WTC11 (cell line): ENCODE measurements around the gene ZMIZ1. TPM values are rescaled to one million over a fixed set of nuclear protein-coding genes. Genes with fewer than 3 reads are reported as not detected.

Source experiments
- ATAC-seq: fragments of 200-7000 bp; cut with Tn5 transposase; 2 replicates; pipeline ENCODE4 v1.10.0; 2021; ENCODE audit warnings: mild to moderate bottlenecking, moderate library complexity
- CTCF ChIA-PET: fragments of 300-600 bp; sonication (Branson Sonifier 250); formaldehyde crosslinking; loops from one replicate; lab custom pipeline; 2021; ENCODE audit warnings: antibody characterized with exemption; lab: Charles Lee
- POLR2A ChIA-PET: fragments of 350-600 bp; sonication (Branson Sonifier 250); formaldehyde crosslinking; loops from one replicate; lab custom pipeline; 2021; ENCODE audit warnings: antibody characterized with exemption; lab: Charles Lee
- DNase-seq: peaks from one replicate; pipeline ENCODE4 v3.0.0; 2021; ENCODE audit warnings: low spot score
- H3K27ac Mint-ChIP-seq: 2 replicates; pipeline ENCODE4 v1.8.0; 2021; ENCODE audit warnings: mixed read lengths
- H3K27me3 Mint-ChIP-seq: 2 replicates; pipeline ENCODE4 v1.8.0; 2021; ENCODE audit warnings: low read depth, mild to moderate bottlenecking, moderate library complexity, mixed read lengths
- H3K36me3 Mint-ChIP-seq: 2 replicates; pipeline ENCODE4 v1.8.0; 2021; ENCODE audit warnings: mixed read lengths
- H3K4me1 Mint-ChIP-seq: 2 replicates; pipeline ENCODE4 v1.8.0; 2022; ENCODE audit warnings: mixed read lengths
- H3K4me3 Mint-ChIP-seq: 2 replicates; pipeline ENCODE4 v1.8.0; 2021; ENCODE audit warnings: mild to moderate bottlenecking, moderate library complexity, mixed read lengths
- H3K9me3 Mint-ChIP-seq: 2 replicates; pipeline ENCODE4 v1.8.0; 2021; ENCODE audit warnings: mixed read lengths
- E2F1 ChIP-seq: sonication (generic); formaldehyde crosslinking; IDR thresholded peaks from 2 replicates; pipeline ENCODE4 v1.8.0; 2022; ENCODE audit warnings: mild to moderate bottlenecking, missing genetic modification reagents
- EMX1 ChIP-seq: fragments of 250-450 bp; sonication (Bioruptor Pico); IDR thresholded peaks from 2 replicates; pipeline ENCODE4 v1.8.0; 2021; ENCODE audit warnings: mild to moderate bottlenecking
- ESRRA ChIP-seq: sonication (generic); formaldehyde crosslinking; IDR thresholded peaks from 2 replicates; pipeline ENCODE4 v1.8.1; 2022; ENCODE audit warnings: mild to moderate bottlenecking, missing genetic modification reagents, borderline replicate concordance
- FOXJ3 ChIP-seq: sonication (generic); formaldehyde crosslinking; IDR thresholded peaks from 2 replicates; pipeline ENCODE4 v1.9.0; 2021; ENCODE audit warnings: missing genetic modification reagents, mild to moderate bottlenecking, borderline replicate concordance
- GRHL2 ChIP-seq: fragments of 250-450 bp; sonication (Bioruptor Pico); IDR thresholded peaks from 2 replicates; pipeline ENCODE4 v1.8.0; 2022; ENCODE audit warnings: mild to moderate bottlenecking, moderate library complexity; ENCODE audit not compliant: insufficient replicate concordance, severe bottlenecking
- HMGA2 ChIP-seq: fragments of 250-450 bp; sonication (Bioruptor Pico); IDR thresholded peaks from 2 replicates; pipeline ENCODE4 v1.4.0; 2021; ENCODE audit warnings: mild to moderate bottlenecking, moderate library complexity
- JAZF1 ChIP-seq: fragments of 250-450 bp; sonication (Bioruptor Pico); IDR thresholded peaks from 2 replicates; pipeline ENCODE4 v1.9.0; 2021; ENCODE audit warnings: moderate library complexity, mild to moderate bottlenecking, inconsistent platforms
- OVOL2 ChIP-seq: fragments of 250-450 bp; sonication (Bioruptor Pico); IDR thresholded peaks from 2 replicates; pipeline ENCODE4 v1.9.0; 2021; ENCODE audit warnings: mild to moderate bottlenecking, borderline replicate concordance
- SMAD3 ChIP-seq: sonication (generic); formaldehyde crosslinking; IDR thresholded peaks from 2 replicates; pipeline ENCODE4 v1.8.0; 2022; ENCODE audit warnings: missing genetic modification reagents, mild to moderate bottlenecking, borderline replicate concordance
- SMAD4 ChIP-seq: sonication (generic); formaldehyde crosslinking; IDR thresholded peaks from 2 replicates; pipeline ENCODE4 v1.8.0; 2022; ENCODE audit warnings: mild to moderate bottlenecking, missing genetic modification reagents
- SP1 ChIP-seq: sonication (generic); formaldehyde crosslinking; conservative IDR thresholded peaks from 2 replicates; pipeline ENCODE4 v1.8.1; 2022; ENCODE audit warnings: missing genetic modification reagents
- TEAD4 ChIP-seq: sonication (generic); formaldehyde crosslinking; IDR thresholded peaks from 2 replicates; pipeline ENCODE4 v1.8.0; 2022; ENCODE audit warnings: mild to moderate bottlenecking, missing genetic modification reagents
- USF1 ChIP-seq: sonication (generic); formaldehyde crosslinking; IDR thresholded peaks from 2 replicates; pipeline ENCODE4 v1.8.0; 2022; ENCODE audit warnings: mild to moderate bottlenecking, missing genetic modification reagents
- ZNF263 ChIP-seq: sonication (generic); formaldehyde crosslinking; IDR thresholded peaks from 2 replicates; pipeline ENCODE4 v1.8.1; 2022; ENCODE audit warnings: low read depth, mild to moderate bottlenecking, moderate library complexity, missing genetic modification reagents
- ZNF281 ChIP-seq: sonication (generic); formaldehyde crosslinking; IDR thresholded peaks from 2 replicates; pipeline ENCODE4 v1.8.0; 2023; ENCODE audit warnings: mild to moderate bottlenecking, missing genetic modification reagents
- ZNF317 ChIP-seq: sonication (generic); formaldehyde crosslinking; IDR thresholded peaks from 2 replicates; pipeline ENCODE4 v1.8.1; 2023; ENCODE audit warnings: low read depth, mild to moderate bottlenecking, moderate library complexity, missing genetic modification reagents, borderline replicate concordance
- ZNF396 ChIP-seq: fragments of 250-450 bp; sonication (Bioruptor Pico); IDR thresholded peaks from 2 replicates; pipeline ENCODE4 v1.8.0; 2021; ENCODE audit warnings: mild to moderate bottlenecking, moderate library complexity, borderline replicate concordance
- ZNF416 ChIP-seq: fragments of 250-450 bp; sonication (Bioruptor Pico); IDR thresholded peaks from 2 replicates; pipeline ENCODE4 v1.9.0; 2021; ENCODE audit warnings: mild to moderate bottlenecking, inconsistent platforms
- ZNF423 ChIP-seq: fragments of 250-450 bp; sonication (Bioruptor Pico); IDR thresholded peaks from 2 replicates; pipeline ENCODE4 v2.1.2; 2022; ENCODE audit warnings: mild to moderate bottlenecking, moderate library complexity
- ZNF512 ChIP-seq: sonication (generic); formaldehyde crosslinking; IDR thresholded peaks from 2 replicates; pipeline ENCODE4 v1.8.1; 2022; ENCODE audit warnings: missing genetic modification reagents, borderline replicate concordance
- ZNF671 ChIP-seq: fragments of 250-450 bp; sonication (Bioruptor Pico); IDR thresholded peaks from 2 replicates; pipeline ENCODE4 v1.8.0; 2021; ENCODE audit warnings: mild to moderate bottlenecking
- ZSCAN18 ChIP-seq: fragments of 250-450 bp; sonication (Bioruptor Pico); IDR thresholded peaks from 2 replicates; pipeline ENCODE4 v2.1.2; 2022; ENCODE audit warnings: mild to moderate bottlenecking, moderate library complexity
- total RNA-seq: library from RNA; stranded (reverse); gene quantifications from 3 replicates; pipeline ENCODE4 v1.2.3, GENCODE V29; 2021
- TF ChIP-seq, protein P1 (sequence below): sonication (generic); formaldehyde crosslinking; IDR thresholded peaks from 2 replicates; pipeline ENCODE4 v1.8.1; 2023; ENCODE audit warnings: mild to moderate bottlenecking, missing genetic modification reagents, moderate library complexity
- TF ChIP-seq, protein P2 (sequence below): fragments of 250-450 bp; sonication (Bioruptor Pico); IDR thresholded peaks from 2 replicates; pipeline ENCODE4 v1.9.0; 2021; ENCODE audit warnings: mild to moderate bottlenecking

ZMIZ1 gene
- total RNA-seq, 1 experiment from 2014 or later, result 44.4 TPM

DNA sequence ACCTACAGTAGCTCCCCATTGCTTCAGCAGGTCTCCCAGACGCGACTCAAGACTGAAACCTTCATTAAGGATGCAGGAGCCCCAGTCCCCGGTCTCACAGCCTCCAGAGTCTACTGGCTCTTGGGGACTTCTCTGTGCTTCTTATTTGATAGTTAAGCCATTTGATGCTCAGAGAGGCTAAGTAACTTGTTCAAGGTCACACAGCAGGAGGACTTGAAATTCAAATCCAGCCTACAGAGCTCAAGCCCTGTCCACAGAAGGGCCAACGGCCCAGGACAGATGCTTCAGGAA is 21.2 kb upstream of the ZMIZ1 start:
- no peak overlapping the region for H3K4me3 Mint-ChIP-seq
- peaks cover 45% of the 10 kb centered on the region for H3K4me1 Mint-ChIP-seq
- no peak overlapping the region for H3K27ac Mint-ChIP-seq
- CTCF ChIA-PET, result no interaction called here
- POLR2A ChIA-PET, result no interaction called here
- no peaks in the 10 kb centered on the region for H3K36me3 Mint-ChIP-seq
- peaks cover 5% of the 10 kb centered on the region for H3K27me3 Mint-ChIP-seq
- no peak for ATAC-seq
- no peaks in the 10 kb centered on the region for H3K9me3 Mint-ChIP-seq
- no peak for DNase-seq
- no peak for TF ChIP-seq HMGA2 (CRISPR knock-in tag)
- TF ChIP-seq ZSCAN18 (CRISPR knock-in tag), result no peak
- no peak for TF ChIP-seq EMX1
- TF ChIP-seq OVOL2 (CRISPR knock-in tag), result no peak
- no peak for TF ChIP-seq GRHL2 (CRISPR knock-in tag)
- no peak for TF ChIP-seq ZNF423 (CRISPR knock-in tag)
- TF ChIP-seq TEAD4 (CRISPR knock-in tag), result no peak
- no peak for TF ChIP-seq JAZF1
- TF ChIP-seq ZNF396 (CRISPR knock-in tag), result no peak
- TF ChIP-seq SMAD3 (CRISPR knock-in tag), result no peak
- TF ChIP-seq ZNF281 (CRISPR knock-in tag), result no peak
- TF ChIP-seq ZNF416, result no peak
- TF ChIP-seq SMAD4 (CRISPR knock-in tag), result no peak
- no peak for TF ChIP-seq ZNF671 (CRISPR knock-in tag)
- no peak for TF ChIP-seq ZNF317 (CRISPR knock-in tag)

DNA sequence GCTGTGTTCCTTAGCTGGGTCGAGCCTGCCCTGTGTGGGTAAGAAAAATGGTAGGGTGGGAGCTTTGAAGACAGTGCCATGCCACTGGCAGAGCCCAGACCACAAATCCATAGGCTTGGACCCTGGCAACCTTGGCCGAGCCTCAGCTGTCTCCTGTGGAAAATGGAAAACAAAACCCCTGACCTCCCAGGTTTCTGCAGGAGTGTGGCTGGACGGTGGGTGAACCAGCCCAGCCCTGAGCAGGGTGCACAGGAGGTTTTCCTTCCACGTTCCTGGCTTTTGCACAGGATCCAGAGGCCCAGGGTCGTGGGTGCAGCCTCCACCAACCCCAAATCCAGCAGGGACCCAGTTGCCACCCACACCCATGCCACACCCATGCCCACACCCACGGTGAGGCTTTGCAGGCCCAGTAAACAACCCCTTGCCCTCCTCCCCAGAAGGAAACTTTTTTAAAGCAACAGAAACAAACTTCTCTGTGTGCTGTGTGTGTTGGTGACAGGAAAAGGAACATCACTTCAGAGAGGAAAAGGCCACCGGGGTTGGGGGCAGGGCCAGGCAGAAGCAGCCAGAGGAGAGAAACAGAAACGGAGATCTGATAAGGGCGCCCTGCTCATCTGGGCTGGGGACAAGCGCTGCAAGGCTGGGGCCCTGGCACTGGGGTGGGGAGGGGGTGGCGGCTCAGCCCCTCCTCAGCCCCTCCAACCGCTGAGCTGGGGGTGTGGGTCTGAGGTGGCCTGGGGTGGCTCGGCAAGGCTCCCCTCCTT is 20.7 kb upstream of the ZMIZ1 start:
- Mint-ChIP-seq H3K4me3 (no peak overlapping the region), H3K36me3 (no peaks in the 10 kb centered on the region), H3K9me3 (no peaks in the 10 kb centered on the region), H3K27ac (no peak overlapping the region), H3K27me3 (peaks cover 5% of the 10 kb centered on the region), H3K4me1 (peaks cover 49% of the 10 kb centered on the region)
- POLR2A ChIA-PET, result no interaction called here
- ATAC-seq, result no peak; the same call in 1 of the 2 replicates
- TF ChIP-seq ZNF317 (CRISPR knock-in tag), result no peak
- no peak for TF ChIP-seq GRHL2 (CRISPR knock-in tag)
- TF ChIP-seq, protein P1, sequence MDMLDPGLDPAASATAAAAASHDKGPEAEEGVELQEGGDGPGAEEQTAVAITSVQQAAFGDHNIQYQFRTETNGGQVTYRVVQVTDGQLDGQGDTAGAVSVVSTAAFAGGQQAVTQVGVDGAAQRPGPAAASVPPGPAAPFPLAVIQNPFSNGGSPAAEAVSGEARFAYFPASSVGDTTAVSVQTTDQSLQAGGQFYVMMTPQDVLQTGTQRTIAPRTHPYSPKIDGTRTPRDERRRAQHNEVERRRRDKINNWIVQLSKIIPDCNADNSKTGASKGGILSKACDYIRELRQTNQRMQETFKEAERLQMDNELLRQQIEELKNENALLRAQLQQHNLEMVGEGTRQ (CRISPR knock-in tag), result no peak
- no peak for TF ChIP-seq E2F1 (CRISPR knock-in tag)
- TF ChIP-seq ESRRA, result no peak
- TF ChIP-seq ZNF263 (CRISPR knock-in tag), result no peak
- TF ChIP-seq FOXJ3, result no peak
- no peak for TF ChIP-seq SMAD4 (CRISPR knock-in tag)
- TF ChIP-seq USF1 (CRISPR knock-in tag), result no peak
- no peak for TF ChIP-seq ZNF512 (CRISPR knock-in tag)
- no peak for TF ChIP-seq SP1 (CRISPR knock-in tag)
- TF ChIP-seq, protein P2, sequence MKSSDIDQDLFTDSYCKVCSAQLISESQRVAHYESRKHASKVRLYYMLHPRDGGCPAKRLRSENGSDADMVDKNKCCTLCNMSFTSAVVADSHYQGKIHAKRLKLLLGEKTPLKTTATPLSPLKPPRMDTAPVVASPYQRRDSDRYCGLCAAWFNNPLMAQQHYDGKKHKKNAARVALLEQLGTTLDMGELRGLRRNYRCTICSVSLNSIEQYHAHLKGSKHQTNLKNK (CRISPR knock-in tag), result no peak
- TF ChIP-seq JAZF1, result no peak
- DNase-seq, result no peak
- CTCF ChIA-PET, result interaction anchor here (0.9 to 1.6 kb wide), 2 partner anchors 83 to 147 kb away, joined by 3 to 4 read pairs; no protein-coding TSS in a partner anchor
